Tibial artery (tissue), 4 donors: Measurements from ENCODE around the gene MTHFSD.
A peak's percentile ranks its signal among the peaks of the same experiment; 100 is the strongest.

Experiments
- DNase-seq, 2 donors: peaks; one replicate each; pipeline ENCODE4 v3.0.0-alpha.2; 2019
- H3K27ac ChIP-seq, 2 donors: fragments of 200-600 bp; sonication (generic) in 1 of 2; 1 replicate in 1 of 2; 2 replicates in 1 of 2; pipeline ENCODE4 v1.5.1; 2018 to 2019; ENCODE audit warnings: mild to moderate bottlenecking in 1 of 2
- H3K27me3 ChIP-seq, 2 donors: fragments of 200-600 bp; sonication (generic) in 1 of 2; one replicate each; pipeline versions ENCODE4 v1.5.1 to v1.6.0; 2016 to 2019
- H3K36me3 ChIP-seq, 3 donors: fragments of 200-600 bp; sonication (generic) in 2 of 3; one replicate each; pipeline ENCODE4 v1.5.1; 2016 to 2019; ENCODE audit warnings: mild to moderate bottlenecking in 2 of 3
- H3K4me1 ChIP-seq, 4 donors: fragments of 200-600 bp; sonication (generic) in 2 of 4; 1 replicate in 3 of 4; 2 replicates in 1 of 4; pipeline ENCODE4 v1.5.1; 2016 to 2019
- H3K4me3 ChIP-seq, 2 donors: fragments of 200-600 bp; sonication (generic) in 1 of 2; 1 replicate in 1 of 2; 2 replicates in 1 of 2; pipeline ENCODE4 v1.5.1; 2018 to 2019; ENCODE audit warnings: mild to moderate bottlenecking in 2 of 2
- H3K9me3 ChIP-seq, 3 donors: fragments of 200-600 bp; sonication (generic) in 1 of 3; one replicate each; pipeline ENCODE4 v1.5.1; 2016 to 2019
- CTCF ChIP-seq, 2 experiments: fragments of 200-600 bp in 1 of 2; fragments of 450-650 bp in 1 of 2; IDR thresholded peaks; one replicate each; pipeline ENCODE4 v1.5.1; 2017 to 2019; ENCODE audit warnings: antibody characterized with exemption in 2 of 2, mild to moderate bottlenecking in 1 of 2, moderate library complexity in 1 of 2
- intact Hi-C: fragments of 100-400 bp; cut with DNase I; formaldehyde crosslinking; loops from one replicate; pipeline ENCODE4 v1.15.0; 2023; ENCODE audit warnings: low total_unique reads

MTHFSD gene

GRCh38 chr16:86554917-86555703, at the start of gene MTHFSD:
Gene MTHFSD, minus strand, starts transcription at chr16:86555235. Its CDS starts 51 bp downstream, at chr16:86555184.
- H3K36me3 ChIP-seq: peaks cover 0 to 22% (median 10%) of the 10 kb centered on the region in 3 donors
- H3K4me1 ChIP-seq: peaks cover 4 to 27% (median 16%) of the 10 kb centered on the region in 4 donors
- H3K4me3 ChIP-seq: peak within 1 kb of the TSS; percentile 76 to 83
- no peaks in the 10 kb centered on the region for H3K27me3 ChIP-seq
- DNase-seq: peak; percentile 89 to 95
- intact Hi-C loops: no loop called here
- H3K27ac ChIP-seq: peak within 1 kb of the TSS; percentile 85 to 88
- TF ChIP-seq CTCF (IDR thresholded peaks at IDR 0.05): no peak
- H3K9me3 ChIP-seq: no peaks in the 10 kb centered on the region

- no peak overlapping the region for H3K4me3 ChIP-seq
- H3K36me3 ChIP-seq: no peaks in the 10 kb centered on the region
- H3K27ac ChIP-seq: peak overlapping the region in 1 of 2 donors; percentile 38
- peak in 1 of 2 donors; percentile 34 for DNase-seq
- peaks cover 0 to 55% (median 27%) of the 10 kb centered on the region in 4 donors for H3K4me1 ChIP-seq
- intact Hi-C loops: no loop called here
- no peaks in the 10 kb centered on the region for H3K27me3 ChIP-seq
- TF ChIP-seq CTCF (IDR thresholded peaks at IDR 0.05): no peak
- H3K9me3 ChIP-seq: no peaks in the 10 kb centered on the region
Observed at GRCh38 chr16:86604436-86605193, 49.6 kb upstream of the MTHFSD start.

- Histone ChIP-seq H3K27me3 (no peaks in the 10 kb centered on the region), H3K4me3 (no peak overlapping the region), H3K9me3 (no peaks in the 10 kb centered on the region), H3K4me1 (peaks cover 0 to 56% (median 15%) of the 10 kb centered on the region in 4 donors), H3K36me3 (no peaks in the 10 kb centered on the region), H3K27ac (peak overlapping the region; percentile 72 to 80)
- peak in 1 of 2 donors; percentile 19 for DNase-seq
- no peak for TF ChIP-seq CTCF (IDR thresholded peaks at IDR 0.05)
- intact Hi-C loops: no loop called here
Observed at GRCh38 chr16:86602521-86602920, 47.5 kb upstream of the MTHFSD start.

- H3K27me3 ChIP-seq: no peaks in the 10 kb centered on the region
- H3K4me3 ChIP-seq: no peak overlapping the region
- peak overlapping the region; percentile 72 to 80 for H3K27ac ChIP-seq
- no peaks in the 10 kb centered on the region for H3K36me3 ChIP-seq
- TF ChIP-seq CTCF (IDR thresholded peaks at IDR 0.05): no peak
- intact Hi-C loops: no loop called here
- peaks cover 0 to 68% (median 25%) of the 10 kb centered on the region in 4 donors for H3K4me1 ChIP-seq
- peak in 1 of 2 donors; percentile 64 for DNase-seq
- no peaks in the 10 kb centered on the region for H3K9me3 ChIP-seq
Observed at GRCh38 chr16:86601356-86601755, 46.3 kb upstream of the MTHFSD start.

GRCh38 chr16:86598607-86599565, 43.9 kb upstream of the MTHFSD start:
- peak overlapping the region; percentile 72 to 80 for H3K27ac ChIP-seq
- H3K36me3 ChIP-seq: no peaks in the 10 kb centered on the region
- intact Hi-C loops: no loop called here
- peak overlapping the region; percentile 21 to 34 for H3K4me3 ChIP-seq
- TF ChIP-seq CTCF (IDR thresholded peaks at IDR 0.05): no peak
- H3K9me3 ChIP-seq: no peaks in the 10 kb centered on the region
- peak in 1 of 2 donors; percentile 62 for DNase-seq
- no peaks in the 10 kb centered on the region for H3K27me3 ChIP-seq
- H3K4me1 ChIP-seq: peaks cover 0 to 93% (median 43%) of the 10 kb centered on the region in 4 donors
